ENCODE data around the gene NLRP9.
A peak's percentile ranks its signal among the peaks of the same experiment; 100 is the strongest.

Gene NLRP9

DNA sequence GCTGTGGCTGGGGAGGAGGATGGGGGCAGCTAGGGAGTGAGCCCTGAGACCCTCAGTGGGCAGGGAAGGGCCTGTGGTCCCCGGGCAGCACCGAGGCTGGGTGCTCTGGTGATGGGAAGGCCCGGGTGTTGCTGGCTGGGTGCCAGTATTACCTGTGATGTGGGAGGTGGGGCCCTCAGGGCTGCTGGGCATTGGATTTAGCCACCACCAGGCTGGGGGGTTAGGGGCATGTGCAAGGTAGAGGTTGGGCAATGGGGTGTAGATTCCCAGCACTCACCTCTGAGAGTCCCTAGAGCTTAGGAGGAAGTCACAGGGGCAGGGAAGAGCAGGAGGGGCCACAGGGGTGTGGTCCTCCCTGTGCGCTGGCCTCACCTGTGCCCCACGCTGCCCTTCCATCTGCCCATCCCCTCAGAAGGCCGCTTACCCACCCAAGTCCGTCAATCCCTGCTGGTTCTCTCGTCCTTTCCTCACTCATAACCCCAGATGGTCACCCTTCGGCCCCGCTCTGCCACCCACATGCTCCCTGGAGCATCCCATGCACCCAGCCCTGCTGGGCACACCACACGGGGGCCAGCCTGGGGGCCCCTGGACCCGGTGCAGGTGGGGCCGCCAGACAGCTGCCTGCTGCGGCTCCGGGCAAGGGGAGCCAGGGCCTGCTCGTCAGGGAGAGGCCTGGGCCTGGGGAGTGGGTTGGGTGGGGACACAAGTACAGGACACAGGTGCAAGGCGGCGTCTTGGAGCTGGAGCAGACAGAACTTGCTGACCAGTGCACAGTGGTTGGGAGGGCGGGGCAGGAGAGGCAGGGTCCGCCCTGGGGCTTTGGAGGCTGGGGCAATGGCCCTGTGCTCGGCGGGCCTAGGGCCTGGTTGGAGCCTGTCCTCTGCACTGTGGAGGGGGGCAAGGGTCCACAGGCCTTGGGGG is 50.7 kb downstream of the NLRP9 start:
- no peak for DNase-seq (ENCODE audit: low read depth)

- no peak for DNase-seq (ENCODE audit: low read depth)
Measured at GRCh38 chr19:55686311-55687050, 51.7 kb downstream of the NLRP9 start.

DNA sequence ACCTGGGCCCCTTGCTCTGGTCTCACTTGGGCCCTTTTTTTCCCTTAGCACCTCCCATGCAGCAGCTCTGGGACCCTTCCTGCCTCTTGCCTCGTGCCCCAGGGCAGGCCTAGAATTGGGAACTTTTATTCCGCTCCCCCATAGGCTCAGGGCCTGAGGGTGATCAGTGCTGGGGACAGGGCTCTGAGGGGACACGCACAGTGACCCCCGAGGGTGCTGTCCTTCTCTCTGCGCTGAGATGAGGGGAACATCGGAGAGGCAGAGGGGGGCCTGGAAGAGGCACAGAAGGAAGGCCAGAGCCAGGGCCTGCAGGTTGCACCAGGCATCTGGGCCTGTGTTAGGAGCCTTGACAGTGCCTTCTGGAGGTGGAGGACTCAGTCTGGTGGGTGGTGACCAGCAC is 52.4 kb downstream of the NLRP9 start:
- DNase-seq (ENCODE audit: low read depth), result no peak

DNA sequence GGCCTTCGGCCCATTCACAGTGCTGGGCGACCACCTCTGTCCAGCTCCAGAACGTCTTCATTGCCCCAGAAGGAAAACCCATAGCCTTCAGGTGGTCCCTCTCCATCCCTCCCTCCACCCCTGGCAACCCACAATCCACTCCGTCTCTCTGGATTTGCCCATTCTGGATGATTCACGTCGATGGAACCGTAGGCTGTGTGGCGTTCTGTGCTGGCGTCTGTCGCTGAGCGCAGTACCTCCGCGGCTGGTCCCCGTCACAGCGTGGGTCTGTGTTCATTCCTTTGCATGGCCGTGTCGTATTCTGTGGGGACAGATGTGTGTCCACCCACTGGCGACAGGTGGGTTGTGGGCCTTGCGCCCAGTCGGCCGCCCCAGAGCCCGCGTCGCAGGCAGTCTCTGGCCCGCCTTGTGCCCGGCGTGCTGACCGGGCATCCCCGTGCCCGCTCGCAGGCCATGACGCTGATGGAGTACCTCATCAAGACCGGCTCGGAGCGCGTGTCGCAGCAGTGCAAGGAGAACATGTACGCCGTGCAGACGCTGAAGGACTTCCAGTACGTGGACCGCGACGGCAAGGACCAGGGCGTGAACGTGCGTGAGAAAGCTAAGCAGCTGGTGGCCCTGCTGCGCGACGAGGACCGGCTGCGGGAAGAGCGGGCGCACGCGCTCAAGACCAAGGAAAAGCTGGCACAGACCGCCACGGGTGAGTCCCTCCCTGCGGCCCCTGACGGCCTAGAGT is 53.1 kb downstream of the NLRP9 start:
- no peak for DNase-seq (ENCODE audit: low read depth)

DNA sequence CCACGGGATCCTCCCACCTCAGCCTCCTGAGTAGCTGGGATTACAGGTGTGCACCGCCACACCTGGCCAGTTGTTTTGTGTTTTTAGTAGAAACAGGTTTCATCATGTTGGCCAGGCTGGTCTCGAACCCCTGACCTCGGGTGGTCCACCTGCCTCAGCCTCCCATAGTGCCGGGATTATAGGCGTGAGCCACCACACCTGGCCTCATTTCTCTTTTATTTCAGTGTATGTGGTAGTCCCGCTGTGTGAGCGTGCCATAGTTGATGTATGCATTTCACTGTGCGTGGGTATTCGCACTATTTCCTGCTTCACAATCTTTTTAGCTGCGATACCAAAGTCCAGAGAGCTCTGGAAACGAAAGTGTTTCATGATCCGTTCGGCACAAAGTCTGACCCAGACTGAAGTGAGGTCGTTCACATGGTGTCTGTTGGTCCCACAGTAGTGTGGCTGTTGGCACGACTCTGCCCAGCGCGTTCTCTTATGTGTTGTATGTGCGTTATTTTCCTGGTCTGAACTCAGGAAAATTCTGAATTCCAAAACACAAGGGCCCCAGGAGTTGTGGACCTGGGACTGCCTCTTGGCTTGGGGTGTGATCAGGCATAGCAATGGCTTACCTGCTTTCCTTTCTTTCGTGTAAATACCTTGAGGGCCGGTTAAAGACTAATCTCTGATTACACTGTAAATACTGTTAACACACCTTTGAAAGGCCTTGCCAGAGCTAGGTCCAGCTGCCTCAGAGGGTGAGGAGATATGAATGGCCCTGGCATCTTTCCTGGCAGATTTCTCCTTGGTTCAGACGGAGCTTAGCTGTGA is 54.5 kb downstream of the NLRP9 start:
- DNase-seq (ENCODE audit: low read depth), result no peak

DNA sequence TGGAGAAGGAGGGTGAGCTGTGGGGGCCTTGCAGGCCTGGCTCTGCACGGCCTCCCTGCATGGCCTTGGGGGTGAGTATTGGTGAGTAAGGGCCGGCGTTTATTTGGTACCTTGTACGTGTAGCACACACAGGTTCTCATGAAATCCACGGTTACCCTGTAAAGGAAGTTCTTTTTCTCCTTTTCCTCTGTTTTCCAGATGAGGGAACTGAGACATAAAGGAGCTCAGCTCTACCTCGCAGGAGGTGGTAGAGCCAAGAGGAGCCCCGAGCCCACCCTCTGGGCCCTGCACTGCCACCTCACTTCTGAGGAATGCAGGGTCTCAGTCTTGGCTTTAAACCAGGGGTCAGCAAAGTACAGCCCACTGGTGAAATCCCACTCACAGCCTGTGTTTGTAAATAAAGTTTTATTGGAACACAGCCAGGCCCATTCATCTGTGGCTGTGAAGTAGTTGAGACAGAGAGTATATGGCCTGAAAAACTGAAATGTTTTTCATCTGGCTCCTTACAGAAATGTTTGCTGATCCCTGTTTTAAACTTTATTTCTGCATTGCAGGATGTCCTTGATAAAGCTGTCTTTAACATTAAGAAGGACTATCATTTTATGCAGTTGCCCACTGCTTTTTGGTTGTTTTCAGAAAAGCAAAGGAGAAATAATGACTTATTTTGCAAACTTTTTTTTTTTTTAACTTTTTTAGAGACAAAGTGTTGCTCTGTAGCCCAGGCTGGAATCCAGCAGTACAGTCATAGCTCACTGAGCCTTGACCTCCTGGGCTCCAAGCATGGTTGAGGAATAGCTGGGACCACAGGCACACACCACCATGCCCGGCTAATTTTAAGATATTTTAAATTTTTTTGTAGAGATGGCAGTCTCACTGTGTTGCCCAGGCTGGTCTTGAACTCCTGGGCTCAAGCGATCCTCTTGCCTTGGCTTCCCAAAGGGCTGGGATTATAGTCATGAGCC is 56.8 kb downstream of the NLRP9 start:
- DNase-seq (ENCODE audit: low read depth), result no peak

GRCh38 chr19:55680339-55681130 is 57.7 kb downstream of the NLRP9 start:
- no peak for DNase-seq (ENCODE audit: low read depth)

DNA sequence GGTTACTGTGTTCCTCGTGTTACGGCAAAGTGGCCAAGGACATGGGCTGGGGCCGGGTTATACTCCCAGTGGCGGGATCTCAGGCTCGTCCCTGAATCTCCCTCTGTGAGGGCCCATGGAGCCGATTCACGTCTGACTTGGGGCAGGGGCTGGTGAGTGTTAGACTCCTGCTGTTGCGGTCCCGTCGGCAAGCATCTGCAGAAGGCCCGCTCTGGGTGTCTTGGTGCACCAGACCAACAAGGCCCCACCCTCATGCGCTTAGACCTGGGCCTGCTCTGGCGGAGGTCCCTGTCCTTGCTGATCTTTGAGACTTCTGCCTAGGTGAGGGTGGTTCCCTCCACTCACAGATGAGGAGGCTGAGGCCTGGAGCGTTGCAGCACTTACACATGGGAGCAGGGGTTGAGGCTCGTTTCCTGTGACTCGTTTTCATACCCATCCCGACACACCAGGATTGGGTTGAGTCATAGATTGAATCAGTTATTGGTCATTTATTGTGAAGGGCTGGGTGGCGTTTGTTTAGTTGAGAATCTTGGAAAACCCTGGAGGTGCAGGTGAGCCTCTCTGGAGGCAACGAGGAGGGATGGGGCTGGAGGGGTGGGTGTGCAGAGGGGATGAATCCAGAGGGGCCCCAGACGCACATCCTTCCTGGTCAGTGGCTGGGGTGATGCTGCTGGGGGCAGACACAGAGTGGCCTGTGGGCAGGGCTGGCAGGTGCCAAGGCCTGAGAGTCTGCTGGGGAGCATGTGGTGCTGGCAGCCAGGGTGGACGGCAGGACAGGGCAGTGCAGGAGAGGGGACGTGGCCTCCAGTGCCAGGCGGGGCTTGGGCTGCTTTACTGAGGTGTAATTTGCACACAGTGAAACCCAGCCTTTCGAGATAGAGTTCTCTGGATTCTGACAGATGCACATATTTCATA is 58.6 kb downstream of the NLRP9 start:
- DNase-seq (ENCODE audit: low read depth), result no peak

- no peak for DNase-seq (ENCODE audit: low read depth)
Measured at GRCh38 chr19:55678121-55678671, 60.0 kb downstream of the NLRP9 start.

DNA sequence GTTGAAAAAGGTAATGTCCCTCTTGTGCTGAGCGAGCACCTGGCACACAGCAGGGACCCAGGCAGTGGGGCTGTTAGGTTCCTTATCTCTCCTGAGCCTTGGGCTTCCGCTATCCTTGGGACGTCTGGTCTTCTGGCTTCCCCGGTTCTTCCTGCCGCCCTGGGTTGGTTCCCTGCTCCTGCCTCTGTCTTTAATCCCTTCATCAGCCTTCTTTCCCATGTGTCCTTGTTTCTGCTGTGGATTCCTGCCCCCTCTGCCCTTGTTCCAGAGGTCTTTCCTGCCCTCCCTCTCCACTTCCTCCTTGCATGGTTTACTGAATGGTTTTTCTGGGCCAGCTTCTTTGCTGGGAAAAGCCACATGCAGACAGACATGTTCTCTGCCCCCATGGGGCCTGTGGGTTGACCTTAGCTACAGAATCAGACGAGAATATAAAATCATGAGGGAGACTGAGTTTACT is 60.6 kb downstream of the NLRP9 start:
- DNase-seq (ENCODE audit: low read depth), result no peak

GRCh38 chr19:55676889-55677505 is 61.2 kb downstream of the NLRP9 start:
- DNase-seq (ENCODE audit: low read depth), result no peak

GRCh38 chr19:55676383-55676782 is 61.8 kb downstream of the NLRP9 start:
- DNase-seq (ENCODE audit: low read depth), result no peak

DNA sequence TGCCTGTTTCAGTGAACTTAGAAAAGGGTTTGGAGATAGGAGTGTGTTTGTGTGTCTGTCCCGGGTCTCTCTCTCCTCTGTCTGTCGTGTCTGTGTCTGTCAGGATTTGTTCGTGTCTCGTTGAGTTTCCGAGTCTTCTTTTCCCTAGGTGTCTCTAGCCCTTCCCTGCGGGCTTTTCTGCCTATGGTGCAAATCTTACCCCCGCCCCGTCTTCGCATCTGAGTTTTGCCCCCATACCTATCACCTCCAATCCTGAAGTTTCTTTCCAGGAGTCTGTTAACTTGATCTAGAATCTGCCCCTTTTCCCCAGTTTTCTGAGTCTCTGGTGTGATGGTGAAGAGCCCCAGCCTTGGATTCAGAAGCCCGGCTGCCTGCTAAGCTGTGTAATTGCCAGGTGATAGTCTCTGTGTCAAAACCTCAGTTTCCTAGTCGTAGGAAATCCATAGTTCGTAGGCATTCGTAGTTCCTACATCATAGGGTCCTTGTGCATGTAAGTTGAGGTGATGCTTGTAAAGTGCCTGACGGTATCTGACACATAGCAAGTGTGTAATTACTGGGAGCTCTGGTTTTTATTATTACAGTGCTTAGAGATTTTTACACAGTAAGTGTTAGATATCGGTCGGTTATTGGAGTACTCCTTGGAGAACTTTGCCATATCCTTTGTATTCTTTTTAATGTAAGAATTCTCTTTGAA is 62.4 kb downstream of the NLRP9 start:
- DNase-seq (ENCODE audit: low read depth), result no peak

DNA sequence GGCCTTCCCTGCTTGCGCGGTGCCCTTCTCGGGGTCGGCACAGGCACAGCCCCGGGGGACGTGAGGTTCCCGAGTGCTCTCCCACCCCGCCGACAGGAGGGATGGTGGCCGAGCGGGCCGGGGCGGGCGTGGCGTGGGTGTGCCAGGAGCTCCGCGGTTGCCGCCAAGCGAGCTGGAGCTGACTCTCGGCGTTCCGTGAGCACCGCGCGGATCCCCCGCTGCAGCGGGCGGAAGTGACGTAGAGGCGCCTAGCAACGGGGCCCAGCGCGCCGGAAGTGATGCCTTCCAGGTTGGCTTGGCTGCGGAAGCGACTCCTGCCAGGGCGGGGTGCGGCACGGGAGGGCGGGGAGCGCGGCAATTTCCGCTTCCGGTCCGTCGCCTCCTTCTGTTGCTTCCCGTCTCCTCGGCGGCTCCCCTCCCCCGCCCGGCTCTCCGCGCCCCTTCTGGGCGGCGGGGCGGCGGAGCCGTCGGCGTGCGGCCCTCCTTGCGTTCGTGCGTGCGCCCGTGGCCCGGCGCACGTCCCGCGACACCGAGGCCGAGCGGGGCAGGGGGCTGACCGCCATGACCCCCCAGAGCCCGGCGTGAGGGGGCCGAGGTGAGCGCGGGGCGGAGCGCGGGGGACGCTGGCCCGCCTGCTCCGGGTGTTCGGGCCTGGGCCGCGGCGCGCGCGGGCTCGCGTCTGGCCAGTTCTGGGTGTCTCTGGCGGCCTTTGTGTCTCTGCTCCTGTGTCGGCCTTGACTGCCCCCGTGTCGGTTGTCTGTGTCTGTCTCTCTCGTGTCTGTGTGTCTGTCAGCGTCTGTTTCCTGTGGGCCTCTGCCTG is 63.2 kb downstream of the NLRP9 start, which contains the start of gene EPN1:
EPN1 (plus strand) TSS at position 386 of the 820 bp plus-strand sequence. CDS start 3,402 bp downstream, outside the sequence.
- peak; percentile 67 for DNase-seq (ENCODE audit: low read depth)

- no peak for DNase-seq (ENCODE audit: low read depth)
Measured at GRCh38 chr19:55674459-55674840, 63.8 kb downstream of the NLRP9 start.

DNA sequence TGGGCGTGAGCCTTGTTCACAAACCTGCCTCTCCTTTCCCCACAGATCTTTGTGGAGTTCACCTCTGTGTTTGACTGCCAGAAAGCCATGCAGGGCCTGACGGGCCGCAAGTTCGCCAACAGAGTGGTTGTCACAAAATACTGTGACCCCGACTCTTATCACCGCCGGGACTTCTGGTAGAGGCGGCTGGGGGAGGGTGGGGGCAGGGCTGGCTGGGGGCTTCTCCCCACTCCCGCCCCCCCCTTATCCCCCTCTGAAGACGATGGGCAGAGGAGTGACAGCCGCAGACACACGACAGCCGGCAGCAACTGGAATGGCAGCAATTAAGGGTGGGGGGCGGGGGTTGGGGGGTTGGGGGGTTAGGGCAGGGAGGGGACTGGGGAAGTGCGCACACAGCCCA is 64.3 kb downstream of the NLRP9 start:
- DNase-seq (ENCODE audit: low read depth), result no peak
